ENCODE data around the gene PIP5K1C. TPM values are rescaled to one million over a fixed set of nuclear protein-coding genes. Genes with fewer than 3 reads are reported as not detected.

The PIP5K1C gene
- total RNA-seq, 6 experiments from 2014 or later, result 5.3 to 9.8 (median 7.6) TPM

DNA sequence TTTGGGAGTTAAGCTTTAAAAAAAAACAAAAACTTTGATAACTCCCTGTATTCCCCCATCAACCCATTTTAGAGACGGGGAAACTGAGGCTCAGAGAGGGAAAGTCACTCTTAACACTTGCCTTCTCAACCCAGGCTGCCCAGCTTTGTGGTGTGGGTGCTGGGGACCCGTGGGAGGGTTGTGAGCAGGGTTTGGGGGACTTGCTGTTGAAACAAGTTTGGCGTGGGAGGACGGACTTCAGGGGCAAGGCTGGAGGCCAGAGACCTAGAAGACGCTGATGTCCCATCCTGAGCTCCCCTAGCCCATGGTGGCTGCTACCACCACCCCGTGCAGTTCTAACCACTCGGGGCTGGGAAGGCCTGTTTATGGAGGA, 72.9 kb downstream of the PIP5K1C start:
- H3K4me3 ChIP-seq, result peak overlapping the region in 1 of 3 donors; percentile 98
- 55% methylated on average over 6 of the region's 7 CpGs for WGBS (ENCODE audit: insufficient coverage, low coverage, low lambda C conversion rate, missing lambda C conversion rate)
- no peak for ATAC-seq
- H3K36me3 ChIP-seq, result peaks cover 0 to 12% (median 0%) of the 10 kb centered on the region in 4 donors
- H3K27ac ChIP-seq, result peak overlapping the region in 2 of 3 donors; percentile 89 to 97
- no peaks in the 10 kb centered on the region for H3K9me3 ChIP-seq
- H3K4me1 ChIP-seq, result peaks cover 0 to 15% (median 7%) of the 10 kb centered on the region in 4 donors
- H3K27me3 ChIP-seq, result no peaks in the 10 kb centered on the region
- TF ChIP-seq POLR2A (IDR thresholded peaks at IDR 0.05), result no peak
- TF ChIP-seq, protein P1, sequence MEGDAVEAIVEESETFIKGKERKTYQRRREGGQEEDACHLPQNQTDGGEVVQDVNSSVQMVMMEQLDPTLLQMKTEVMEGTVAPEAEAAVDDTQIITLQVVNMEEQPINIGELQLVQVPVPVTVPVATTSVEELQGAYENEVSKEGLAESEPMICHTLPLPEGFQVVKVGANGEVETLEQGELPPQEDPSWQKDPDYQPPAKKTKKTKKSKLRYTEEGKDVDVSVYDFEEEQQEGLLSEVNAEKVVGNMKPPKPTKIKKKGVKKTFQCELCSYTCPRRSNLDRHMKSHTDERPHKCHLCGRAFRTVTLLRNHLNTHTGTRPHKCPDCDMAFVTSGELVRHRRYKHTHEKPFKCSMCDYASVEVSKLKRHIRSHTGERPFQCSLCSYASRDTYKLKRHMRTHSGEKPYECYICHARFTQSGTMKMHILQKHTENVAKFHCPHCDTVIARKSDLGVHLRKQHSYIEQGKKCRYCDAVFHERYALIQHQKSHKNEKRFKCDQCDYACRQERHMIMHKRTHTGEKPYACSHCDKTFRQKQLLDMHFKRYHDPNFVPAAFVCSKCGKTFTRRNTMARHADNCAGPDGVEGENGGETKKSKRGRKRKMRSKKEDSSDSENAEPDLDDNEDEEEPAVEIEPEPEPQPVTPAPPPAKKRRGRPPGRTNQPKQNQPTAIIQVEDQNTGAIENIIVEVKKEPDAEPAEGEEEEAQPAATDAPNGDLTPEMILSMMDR (IDR thresholded peaks at IDR 0.05), result no peak
- intact Hi-C loops (cut with DNase I), result loop anchor here in 1 of 2 donors (10.0 kb wide), 1 partner anchor 83 kb away; no protein-coding TSS in a partner anchor
- DNase-seq, result no peak

DNA sequence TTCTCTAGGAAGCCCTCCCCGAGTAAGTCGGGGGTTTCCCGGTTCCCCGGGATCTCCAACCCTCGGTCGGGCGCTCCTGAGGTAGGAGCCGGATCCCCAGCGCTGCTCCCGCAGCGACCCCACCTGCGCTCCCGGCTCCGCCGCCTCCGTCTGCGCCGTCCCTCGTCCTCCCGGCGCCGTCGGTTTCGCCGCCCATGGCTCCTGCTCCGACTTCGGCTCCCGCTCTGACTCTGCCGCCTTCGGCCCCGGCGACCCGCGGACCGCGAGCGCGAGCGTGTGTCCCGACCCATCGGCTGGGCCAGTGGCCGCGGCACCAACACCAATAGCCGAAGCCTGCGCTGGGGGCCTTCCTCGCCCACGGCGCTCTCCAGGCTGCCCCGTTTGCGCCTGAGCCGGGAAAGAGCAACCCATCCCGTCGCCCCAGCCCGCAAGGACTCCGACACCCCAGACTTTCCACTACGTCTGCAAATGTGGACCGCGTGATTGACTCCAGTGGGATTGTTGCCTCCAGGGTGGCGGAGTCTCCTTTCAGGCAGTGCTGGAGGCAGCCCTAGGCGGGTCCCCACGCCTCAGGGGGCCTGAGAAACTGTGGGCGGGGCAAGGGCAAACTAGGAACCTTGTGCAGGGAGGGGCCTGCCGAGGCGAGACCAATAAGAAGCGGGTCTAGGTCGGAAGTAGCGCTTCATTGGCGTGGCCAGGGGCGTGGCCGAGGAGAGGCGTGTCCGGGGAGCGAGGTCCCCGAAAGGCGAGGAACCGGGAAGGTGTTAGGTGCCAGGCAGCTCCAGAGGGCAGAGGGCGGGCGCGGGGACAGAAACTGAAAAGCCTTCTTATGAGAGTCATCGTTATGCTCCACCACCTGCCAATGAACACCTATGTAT, 73.6 kb downstream of the PIP5K1C start, which contains the start of gene CACTIN:
Gene CACTIN (minus strand): TSS at position 318 of the 878 bp plus-strand sequence. CDS start 28 bp downstream, at position 290.
- peak; percentile 98 to 99 (median 98) for ATAC-seq
- Histone ChIP-seq H3K9me3 (no peaks in the 10 kb centered on the region), H3K4me3 (peak within 1 kb of the TSS; percentile 98 to 100 (median 99)), H3K4me1 (peaks cover 0 to 15% (median 7%) of the 10 kb centered on the region in 4 donors), H3K27me3 (no peaks in the 10 kb centered on the region), H3K36me3 (peaks cover 0 to 12% (median 0%) of the 10 kb centered on the region in 4 donors), H3K27ac (peak within 1 kb of the TSS; percentile 89 to 98 (median 97))
- 1% methylated on average over 28 of the region's 80 CpGs for WGBS (ENCODE audit: insufficient coverage, low coverage, low lambda C conversion rate, missing lambda C conversion rate)
- TF ChIP-seq, protein P1 (IDR thresholded peaks at IDR 0.05), result peak in 1 of 4 donors; percentile 11
- peak; percentile 79 for TF ChIP-seq POLR2A (IDR thresholded peaks at IDR 0.05)
- intact Hi-C loops (cut with DNase I), result loop anchor here in 1 of 2 donors (10.0 kb wide), 1 partner anchor 82 kb away; no protein-coding TSS in a partner anchor
- DNase-seq, result peak; percentile 99 to 100 (median 99)

DNA sequence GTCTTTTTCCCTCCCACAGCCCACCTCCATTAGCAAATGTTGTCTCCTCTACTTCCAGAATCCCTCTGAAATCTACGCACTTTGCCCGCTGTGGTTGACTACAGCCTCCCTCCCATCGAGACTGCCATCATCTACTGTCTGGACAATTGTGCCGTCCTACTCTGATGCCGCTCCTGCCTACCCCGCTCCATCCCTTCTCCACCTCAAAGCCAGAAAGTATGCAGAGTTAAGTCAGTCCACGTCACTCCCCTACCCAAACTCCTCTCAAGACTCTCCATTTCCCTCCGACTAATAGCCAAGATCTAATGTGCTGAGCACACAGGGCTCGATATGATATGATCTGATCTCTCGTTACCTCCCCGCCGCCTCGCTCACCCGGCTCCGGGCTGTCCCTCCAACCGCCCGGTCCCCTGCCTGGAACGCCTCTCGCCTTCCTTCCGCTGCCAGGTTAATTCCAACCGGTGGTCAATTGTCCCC, 74.2 kb downstream of the PIP5K1C start:
- intact Hi-C loops (cut with DNase I), result loop anchor here in 1 of 2 donors (10.0 kb wide), 1 partner anchor 81 kb away; no protein-coding TSS in a partner anchor
- ATAC-seq (no peak), DNase-seq (no peak)
- Histone ChIP-seq H3K4me3 (peak overlapping the region; percentile 98 to 100 (median 99)), H3K9me3 (no peaks in the 10 kb centered on the region), H3K36me3 (peaks cover 0 to 15% (median 0%) of the 10 kb centered on the region in 4 donors), H3K27ac (peak overlapping the region; percentile 89 to 98 (median 97)), H3K27me3 (no peaks in the 10 kb centered on the region), H3K4me1 (peaks cover 0 to 15% (median 7%) of the 10 kb centered on the region in 4 donors)
- no peak for TF ChIP-seq POLR2A (IDR thresholded peaks at IDR 0.05)
- TF ChIP-seq, protein P1 (IDR thresholded peaks at IDR 0.05), result no peak
- WGBS (ENCODE audit: insufficient coverage, low coverage, low lambda C conversion rate, missing lambda C conversion rate), result 0% methylated on average over 21 of the region's 21 CpGs

DNA sequence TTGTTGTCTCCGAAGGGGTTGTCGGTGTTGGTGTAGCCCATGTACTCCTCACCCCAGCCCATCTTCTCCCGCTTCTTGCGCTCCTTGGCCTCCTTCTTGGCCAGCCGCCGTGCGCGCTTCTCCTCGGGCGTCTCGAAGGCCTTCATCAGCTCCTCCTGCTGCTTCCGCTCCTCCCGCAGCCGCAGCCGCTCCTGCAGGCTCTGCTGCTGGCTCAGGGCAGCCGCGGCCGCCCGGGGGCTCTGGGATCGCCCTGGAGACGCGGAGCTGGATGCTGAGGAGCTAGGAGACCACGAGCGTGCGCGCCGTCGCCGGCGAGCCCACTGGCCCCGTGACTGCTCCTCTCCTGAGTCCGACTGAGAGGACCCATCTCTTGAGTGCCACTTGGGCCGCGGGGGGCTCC, 76.6 kb downstream of the PIP5K1C start:
- no peaks in the 10 kb centered on the region for H3K27me3 ChIP-seq
- no peak for DNase-seq
- H3K4me3 ChIP-seq, result no peak overlapping the region
- no peak overlapping the region for H3K27ac ChIP-seq
- H3K9me3 ChIP-seq, result no peaks in the 10 kb centered on the region
- TF ChIP-seq POLR2A (IDR thresholded peaks at IDR 0.05), result no peak
- TF ChIP-seq, protein P1 (IDR thresholded peaks at IDR 0.05), result no peak
- peaks cover 0 to 15% (median 7%) of the 10 kb centered on the region in 4 donors for H3K4me1 ChIP-seq
- WGBS (ENCODE audit: insufficient coverage, low coverage, low lambda C conversion rate, missing lambda C conversion rate), result 93% methylated on average over 5 of the region's 34 CpGs
- ATAC-seq, result no peak
- peaks cover 0 to 15% (median 0%) of the 10 kb centered on the region in 4 donors for H3K36me3 ChIP-seq
- intact Hi-C loops (cut with DNase I), result loop anchor here in 1 of 2 donors (10.0 kb wide), 1 partner anchor 79 kb away; no protein-coding TSS in a partner anchor
